GM10248 (cell line): ENCODE results near the gene INS.

Source experiments
- CTCF ChIA-PET: fragments of 300-600 bp; sonication (Branson Sonifier 250); formaldehyde crosslinking; extraction: SDS; loops from one replicate; lab custom pipeline; 2021; ENCODE audit warnings: antibody characterized with exemption; lab: Yijun Ruan, JAX
- POLR2A ChIA-PET: fragments of 350-650 bp; sonication (Branson Sonifier 250); formaldehyde crosslinking; extraction: SDS; loops from one replicate; lab custom pipeline; 2020; ENCODE audit warnings: antibody characterized with exemption; lab: Yijun Ruan, JAX
- DNase-seq: peaks from one replicate; pipeline ENCODE4 v3.0.0; 2012; ENCODE audit errors: extremely low spot score
- TF ChIP-seq, protein P1 (sequence below): IDR thresholded peaks from 2 replicates; pipeline ENCODE4 v1.5.1; 2012; ENCODE audit warnings: mild to moderate bottlenecking, low read depth; ENCODE audit errors: extremely low read depth, missing control alignments, control extremely low read depth

The INS gene

DNA sequence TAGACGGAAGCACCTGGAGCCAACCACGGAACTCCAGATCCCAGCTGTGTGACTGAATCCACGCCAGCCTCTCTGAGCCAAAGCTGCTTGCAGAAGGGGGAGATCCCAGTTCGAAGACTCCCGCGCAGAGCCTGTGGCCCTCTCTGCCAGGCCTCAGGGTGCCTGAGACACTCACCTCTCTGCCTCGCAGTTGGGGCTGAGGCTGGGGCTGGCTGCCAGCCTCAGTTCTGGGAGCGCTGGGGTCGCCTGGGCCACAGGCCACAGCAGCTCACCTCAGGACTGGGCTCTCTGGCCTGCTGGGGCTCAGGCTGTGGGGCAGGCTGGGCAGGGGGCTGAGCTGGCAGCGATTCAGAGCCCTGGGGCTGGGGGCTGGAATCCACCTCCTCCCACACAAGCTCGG lies 13.6 kb downstream of the INS start:
- POLR2A ChIA-PET: no interaction called here
- TF ChIP-seq, protein P1, sequence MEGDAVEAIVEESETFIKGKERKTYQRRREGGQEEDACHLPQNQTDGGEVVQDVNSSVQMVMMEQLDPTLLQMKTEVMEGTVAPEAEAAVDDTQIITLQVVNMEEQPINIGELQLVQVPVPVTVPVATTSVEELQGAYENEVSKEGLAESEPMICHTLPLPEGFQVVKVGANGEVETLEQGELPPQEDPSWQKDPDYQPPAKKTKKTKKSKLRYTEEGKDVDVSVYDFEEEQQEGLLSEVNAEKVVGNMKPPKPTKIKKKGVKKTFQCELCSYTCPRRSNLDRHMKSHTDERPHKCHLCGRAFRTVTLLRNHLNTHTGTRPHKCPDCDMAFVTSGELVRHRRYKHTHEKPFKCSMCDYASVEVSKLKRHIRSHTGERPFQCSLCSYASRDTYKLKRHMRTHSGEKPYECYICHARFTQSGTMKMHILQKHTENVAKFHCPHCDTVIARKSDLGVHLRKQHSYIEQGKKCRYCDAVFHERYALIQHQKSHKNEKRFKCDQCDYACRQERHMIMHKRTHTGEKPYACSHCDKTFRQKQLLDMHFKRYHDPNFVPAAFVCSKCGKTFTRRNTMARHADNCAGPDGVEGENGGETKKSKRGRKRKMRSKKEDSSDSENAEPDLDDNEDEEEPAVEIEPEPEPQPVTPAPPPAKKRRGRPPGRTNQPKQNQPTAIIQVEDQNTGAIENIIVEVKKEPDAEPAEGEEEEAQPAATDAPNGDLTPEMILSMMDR: no peak
- CTCF ChIA-PET: interaction anchor here (1.5 to 17.4 kb wide), 6 partner anchors 11 to 454 kb away, joined by 3 to 561 read pairs (median 58); partner anchors contain the start of gene SYT8
- DNase-seq: no peak

DNA sequence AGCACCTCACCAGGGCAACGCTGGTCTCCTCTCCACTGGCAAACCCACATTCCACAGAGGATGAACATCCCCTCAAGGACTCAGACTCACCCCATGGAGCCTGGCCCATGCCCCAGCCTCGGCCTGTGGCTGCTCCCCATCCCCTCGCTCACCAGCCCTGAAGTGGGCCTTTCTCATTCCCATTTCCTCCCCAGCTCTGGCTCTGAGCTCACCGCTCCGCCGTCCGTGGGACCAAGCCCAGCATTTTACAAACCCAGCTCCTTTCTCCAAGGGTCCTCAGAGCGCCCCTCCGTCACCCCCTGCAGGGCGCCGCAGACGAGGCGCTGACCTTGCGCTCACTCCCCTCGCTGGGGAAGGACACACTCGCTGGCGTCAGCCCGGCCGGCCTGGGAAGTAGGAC lies 15.0 kb downstream of the INS start:
- ChIA-PET POLR2A (no interaction called here), CTCF (interaction anchor here (1.5 to 17.4 kb wide), 2 partner anchors 113 to 264 kb away, joined by 4 to 561 read pairs; no protein-coding TSS in a partner anchor)
- no peak for DNase-seq
- TF ChIP-seq, protein P1: no peak

DNA sequence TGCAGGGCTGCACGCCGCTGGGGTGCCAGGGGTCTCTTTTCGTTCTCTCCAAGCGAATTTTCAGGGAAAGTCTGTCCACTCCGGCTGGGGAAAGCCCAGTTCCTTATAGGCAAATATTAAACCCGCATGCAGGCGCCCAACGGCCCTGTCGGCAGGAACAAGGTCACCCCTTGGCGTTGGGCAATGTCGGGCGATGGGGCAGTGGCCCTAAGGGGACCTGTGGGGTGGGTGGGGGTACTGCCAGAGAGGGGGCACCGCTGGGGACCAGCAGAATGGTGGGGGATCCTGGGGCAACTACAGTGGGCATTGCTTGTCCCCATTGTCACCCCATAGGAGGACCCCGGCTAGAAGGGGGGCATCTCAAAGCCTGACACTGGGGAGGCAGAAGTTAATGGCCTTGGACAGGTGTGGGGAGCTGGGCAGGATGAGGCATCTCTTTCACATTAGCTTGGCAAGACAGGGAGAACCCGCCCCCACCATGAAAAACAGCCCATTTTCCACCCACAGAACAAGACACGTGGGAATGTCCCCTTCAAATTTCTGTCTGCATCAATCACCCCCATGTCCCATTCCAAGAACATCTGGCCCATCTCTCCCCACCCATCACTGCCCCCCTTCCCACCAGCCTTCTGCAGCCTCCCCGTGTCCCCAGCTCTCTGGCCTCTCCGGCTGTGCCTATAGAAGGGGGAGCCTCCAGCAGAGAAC lies 16.3 kb downstream of the INS start:
- no peak for DNase-seq
- ChIA-PET POLR2A (no interaction called here), CTCF (interaction anchor here (1.0 kb wide), 1 partner anchor 451 kb away, joined by 3 read pairs; no protein-coding TSS in a partner anchor)
- TF ChIP-seq, protein P1: no peak

DNA sequence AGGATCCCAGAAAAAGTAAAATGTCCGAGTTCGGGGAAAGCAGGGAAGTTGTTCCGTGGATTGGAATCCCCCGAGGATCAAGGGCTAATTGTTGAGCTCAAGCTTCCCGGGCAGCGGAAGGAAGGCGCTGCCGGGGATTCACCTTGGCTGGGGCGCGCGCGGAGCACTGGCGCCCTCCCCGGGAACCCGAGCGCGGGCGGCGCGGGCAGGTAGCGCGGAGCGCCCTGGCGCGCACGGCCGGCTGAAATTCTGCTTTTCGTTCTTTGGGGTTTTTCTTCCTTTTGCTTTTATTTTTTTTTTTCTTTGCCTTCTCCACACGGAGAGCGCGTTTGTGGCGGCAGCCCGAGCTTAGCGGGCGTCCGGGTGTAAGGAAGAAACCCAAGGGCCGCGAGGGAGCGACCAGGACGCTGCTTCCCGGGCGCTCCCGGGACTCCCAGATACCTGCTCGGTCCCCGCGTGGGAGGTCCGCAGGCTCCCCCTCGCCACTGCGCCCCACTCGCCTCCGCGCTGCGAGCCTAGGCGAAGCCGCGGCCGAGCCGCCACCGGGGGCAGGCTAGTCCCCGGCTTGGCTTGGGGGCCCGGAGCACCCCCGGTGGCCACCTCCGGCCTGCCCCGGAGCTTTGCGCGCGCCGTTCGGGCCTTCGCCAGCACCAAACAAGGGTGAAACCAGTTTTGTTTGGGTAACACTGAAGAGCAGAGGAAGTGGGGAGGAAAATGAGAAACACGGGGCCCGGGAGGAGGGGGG lies 17.0 kb downstream of the INS start:
- DNase-seq: no peak
- POLR2A ChIA-PET: no interaction called here
- CTCF ChIA-PET: interaction anchor here (1.0 to 4.9 kb wide), 3 partner anchors 8 to 450 kb away, joined by 3 to 43 read pairs (median 3); no protein-coding TSS in a partner anchor
- TF ChIP-seq, protein P1: no peak

DNA sequence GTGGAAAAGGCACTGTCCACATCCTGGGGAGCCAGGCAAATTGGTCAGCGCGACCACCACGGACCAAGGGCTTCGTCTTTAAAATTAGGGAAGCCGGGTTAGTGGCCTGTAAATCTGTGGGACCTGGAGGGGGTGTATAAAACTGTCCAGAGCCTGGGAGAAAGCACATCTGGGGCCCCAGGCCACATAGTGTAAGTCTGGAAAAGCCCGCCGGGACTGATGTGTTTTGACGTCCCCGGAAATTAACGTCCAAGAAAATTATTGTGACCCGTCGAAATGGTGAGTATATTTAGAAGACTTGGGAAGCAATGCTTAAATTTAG lies 17.6 kb downstream of the INS start:
- no peak for DNase-seq
- ChIA-PET CTCF (interaction anchor here (1.0 to 4.9 kb wide), 5 partner anchors 8 to 449 kb away, joined by 3 to 43 read pairs (median 4); no protein-coding TSS in a partner anchor), POLR2A (no interaction called here)
- TF ChIP-seq, protein P1: no peak

DNA sequence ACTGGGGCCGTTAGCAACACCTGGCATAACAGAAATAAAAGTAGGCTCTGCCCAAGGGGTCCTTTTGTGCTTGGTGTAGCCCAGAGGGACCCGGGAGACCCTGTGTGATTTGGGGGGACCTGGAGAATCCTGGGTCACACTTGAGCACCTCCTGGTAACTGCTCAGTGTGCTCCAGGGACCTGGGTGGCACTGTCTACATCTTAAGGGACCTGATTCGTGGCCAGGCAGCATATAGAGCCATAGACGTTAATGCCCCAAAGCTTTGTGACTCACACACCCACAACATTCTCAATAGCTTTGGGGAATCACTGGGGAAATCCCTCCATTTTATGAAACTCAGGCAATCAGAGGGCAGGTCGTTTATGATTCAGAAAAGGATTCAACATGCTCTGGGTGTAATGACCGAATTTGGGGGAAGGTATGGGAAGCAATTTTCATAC lies 18.2 kb downstream of the INS start:
- POLR2A ChIA-PET: no interaction called here
- CTCF ChIA-PET: interaction anchor here (1.0 to 4.9 kb wide), 6 partner anchors 9 to 449 kb away, joined by 3 to 43 read pairs (median 4); no protein-coding TSS in a partner anchor
- TF ChIP-seq, protein P1: no peak
- DNase-seq: peak; percentile 70
